ENCODE measurements around the gene GSK3A.

GRCh38 chr19:42199440-42200115, 42.8 kb downstream of the GSK3A start:
- TF ChIP-seq CTCF (IDR thresholded peaks at IDR 0.05) = no peak
- TF ChIP-seq POLR2A (IDR thresholded peaks at IDR 0.05) = no peak

Data from body of pancreas (tissue), 4 donors.